Upper lobe of left lung (tissue), 4 donors: Measurements from ENCODE around the gene DLX3.

ENCODE experiments used
- POLR2A ChIP-seq, 4 donors: fragments of 450-650 bp; IDR thresholded peaks; one replicate each; pipeline ENCODE4 v1.5.1; 2016 to 2017; ENCODE audit warnings: antibody characterized with exemption in 4 of 4, mild to moderate bottlenecking in 2 of 4
- POLR2AphosphoS5 ChIP-seq, 2 donors: sonication (generic); formaldehyde crosslinking; IDR thresholded peaks; one replicate each; pipeline ENCODE4 v1.5.1; 2017; ENCODE audit warnings: antibody characterized with exemption in 2 of 2
- TF ChIP-seq, protein P1 (sequence below), 6 experiments: fragments of 450-650 bp in 4 of 6; fragments of 200-600 bp in 2 of 6; sonication (generic) in 2 of 6; IDR thresholded peaks; one replicate each; pipeline ENCODE4 v1.5.1; 2016 to 2019; ENCODE audit warnings: antibody characterized with exemption in 6 of 6

DNA sequence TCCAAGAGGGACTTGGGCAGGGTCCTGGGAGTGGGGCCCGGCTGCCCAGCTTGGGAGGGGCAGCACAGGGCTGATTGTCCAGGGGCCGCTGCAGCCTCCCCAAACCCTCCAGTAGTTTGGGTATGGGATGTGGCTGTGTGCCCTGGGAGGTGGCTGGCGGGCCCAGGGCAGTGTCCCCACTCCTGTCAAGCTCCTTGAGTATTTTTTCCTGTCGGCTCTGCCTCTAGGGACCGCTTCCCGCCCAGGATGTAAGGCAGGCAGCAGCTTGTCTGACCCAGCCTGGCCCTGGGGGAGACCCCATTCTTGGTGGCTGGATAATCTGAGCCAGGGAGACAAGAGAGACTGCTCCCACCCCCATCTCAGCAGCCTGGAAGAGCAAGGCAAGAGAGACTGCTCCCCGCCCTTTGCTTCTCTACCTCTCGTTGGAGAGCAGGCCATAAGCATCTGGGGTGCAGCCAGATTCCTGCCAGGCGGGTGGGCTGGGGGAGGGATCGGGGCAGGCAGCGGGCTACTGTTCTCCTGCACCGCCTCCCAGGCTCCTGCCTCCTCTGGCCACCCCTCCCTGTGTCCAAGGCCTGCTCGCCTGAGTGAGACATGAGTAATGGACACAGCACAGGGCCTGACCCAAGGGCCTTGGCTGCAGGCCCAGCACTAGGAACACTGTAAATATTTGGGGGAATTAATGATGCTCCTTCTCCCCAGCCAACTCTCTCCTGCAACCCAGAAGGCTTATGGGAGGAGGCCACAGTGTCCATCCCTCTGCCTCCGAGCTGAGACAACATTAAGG lies 42.5 kb upstream of the DLX3 start:
- peak; percentile 62 to 71 for TF ChIP-seq POLR2AphosphoS5 (IDR thresholded peaks at IDR 0.05)
- TF ChIP-seq, protein P1, sequence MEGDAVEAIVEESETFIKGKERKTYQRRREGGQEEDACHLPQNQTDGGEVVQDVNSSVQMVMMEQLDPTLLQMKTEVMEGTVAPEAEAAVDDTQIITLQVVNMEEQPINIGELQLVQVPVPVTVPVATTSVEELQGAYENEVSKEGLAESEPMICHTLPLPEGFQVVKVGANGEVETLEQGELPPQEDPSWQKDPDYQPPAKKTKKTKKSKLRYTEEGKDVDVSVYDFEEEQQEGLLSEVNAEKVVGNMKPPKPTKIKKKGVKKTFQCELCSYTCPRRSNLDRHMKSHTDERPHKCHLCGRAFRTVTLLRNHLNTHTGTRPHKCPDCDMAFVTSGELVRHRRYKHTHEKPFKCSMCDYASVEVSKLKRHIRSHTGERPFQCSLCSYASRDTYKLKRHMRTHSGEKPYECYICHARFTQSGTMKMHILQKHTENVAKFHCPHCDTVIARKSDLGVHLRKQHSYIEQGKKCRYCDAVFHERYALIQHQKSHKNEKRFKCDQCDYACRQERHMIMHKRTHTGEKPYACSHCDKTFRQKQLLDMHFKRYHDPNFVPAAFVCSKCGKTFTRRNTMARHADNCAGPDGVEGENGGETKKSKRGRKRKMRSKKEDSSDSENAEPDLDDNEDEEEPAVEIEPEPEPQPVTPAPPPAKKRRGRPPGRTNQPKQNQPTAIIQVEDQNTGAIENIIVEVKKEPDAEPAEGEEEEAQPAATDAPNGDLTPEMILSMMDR (IDR thresholded peaks at IDR 0.05) = no peak
- TF ChIP-seq POLR2A (IDR thresholded peaks at IDR 0.05) = no peak
